ENCODE results near the gene TPGS2.

TPGS2 gene

DNA sequence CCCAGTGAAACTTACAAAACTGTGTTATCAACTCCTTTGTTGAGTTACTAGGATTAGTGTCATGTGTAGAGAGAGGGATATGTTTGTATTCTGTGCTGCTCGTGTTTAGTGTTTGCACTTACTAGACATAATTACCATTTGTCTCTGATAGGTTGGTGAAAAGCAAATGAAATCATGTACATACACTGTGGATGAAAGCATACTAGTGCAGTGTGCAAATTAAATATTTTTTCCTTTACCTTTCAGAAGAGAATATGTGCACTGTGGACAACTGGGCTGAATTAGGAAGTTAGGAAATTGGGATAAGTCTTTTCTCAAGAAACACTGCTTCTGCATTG is 1.3 kb upstream of the TPGS2 start:
- DNase-seq (ENCODE audit: extremely low read depth, insufficient read length) = no peak
- H3K36me3 ChIP-seq (ENCODE audit: control insufficient read depth, insufficient read depth, low read length) = no peaks in the 10 kb centered on the region
- H3K4me3 ChIP-seq (replicated peaks; ENCODE audit: low read depth, low read length) = no peak overlapping the region

DNA sequence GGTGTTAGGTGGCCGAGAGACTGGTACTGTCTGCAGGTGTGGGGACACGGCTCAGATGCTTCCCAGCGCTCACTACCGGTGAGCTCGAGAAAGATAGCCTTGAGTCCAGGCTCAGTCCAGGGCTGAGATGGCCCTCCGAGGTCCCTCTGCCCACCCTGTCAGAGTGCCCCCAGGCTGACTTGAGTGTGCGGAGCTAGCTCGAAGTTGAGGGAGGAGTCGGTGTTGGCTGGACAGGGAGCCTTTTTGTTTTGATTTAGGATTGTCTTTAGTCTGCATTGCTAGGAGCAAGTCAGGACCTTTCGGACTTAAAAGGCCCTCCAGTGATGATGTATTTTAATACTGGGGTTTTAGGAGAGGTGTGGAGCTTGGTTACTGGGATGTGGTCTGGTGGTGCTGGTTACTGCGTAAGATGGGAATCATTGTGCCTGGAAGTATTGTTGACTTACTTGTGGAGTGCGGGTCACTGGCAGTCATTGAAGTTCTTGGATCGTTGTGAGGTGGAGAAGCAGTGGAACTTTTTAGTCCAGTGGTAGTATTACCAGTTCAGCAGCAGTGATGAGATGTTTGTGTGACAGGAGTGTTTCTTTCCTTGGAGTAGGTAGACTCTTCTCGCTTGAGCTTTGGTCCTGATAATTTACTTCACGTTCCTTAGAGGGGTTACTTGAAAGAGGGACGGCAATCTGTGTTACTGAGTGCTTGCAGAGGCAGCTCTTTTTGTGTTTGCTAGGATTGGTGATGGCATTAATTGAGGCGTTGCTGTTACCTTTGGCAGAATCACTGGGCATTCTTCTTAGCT is 758 bp upstream of the TPGS2 start:
- H3K27me3 ChIP-seq (replicated peaks; ENCODE audit: control insufficient read depth, insufficient read depth, low read length) = no peaks in the 10 kb centered on the region
- TF ChIP-seq, protein P1, sequence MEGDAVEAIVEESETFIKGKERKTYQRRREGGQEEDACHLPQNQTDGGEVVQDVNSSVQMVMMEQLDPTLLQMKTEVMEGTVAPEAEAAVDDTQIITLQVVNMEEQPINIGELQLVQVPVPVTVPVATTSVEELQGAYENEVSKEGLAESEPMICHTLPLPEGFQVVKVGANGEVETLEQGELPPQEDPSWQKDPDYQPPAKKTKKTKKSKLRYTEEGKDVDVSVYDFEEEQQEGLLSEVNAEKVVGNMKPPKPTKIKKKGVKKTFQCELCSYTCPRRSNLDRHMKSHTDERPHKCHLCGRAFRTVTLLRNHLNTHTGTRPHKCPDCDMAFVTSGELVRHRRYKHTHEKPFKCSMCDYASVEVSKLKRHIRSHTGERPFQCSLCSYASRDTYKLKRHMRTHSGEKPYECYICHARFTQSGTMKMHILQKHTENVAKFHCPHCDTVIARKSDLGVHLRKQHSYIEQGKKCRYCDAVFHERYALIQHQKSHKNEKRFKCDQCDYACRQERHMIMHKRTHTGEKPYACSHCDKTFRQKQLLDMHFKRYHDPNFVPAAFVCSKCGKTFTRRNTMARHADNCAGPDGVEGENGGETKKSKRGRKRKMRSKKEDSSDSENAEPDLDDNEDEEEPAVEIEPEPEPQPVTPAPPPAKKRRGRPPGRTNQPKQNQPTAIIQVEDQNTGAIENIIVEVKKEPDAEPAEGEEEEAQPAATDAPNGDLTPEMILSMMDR (IDR thresholded peaks at IDR 0.05; ENCODE audit: insufficient read depth, low read length, poor library complexity, severe bottlenecking) = no peak
- H3K36me3 ChIP-seq (ENCODE audit: control insufficient read depth, insufficient read depth, low read length) = no peaks in the 10 kb centered on the region
- DNase-seq (ENCODE audit: extremely low read depth, insufficient read length) = no peak
- H3K4me3 ChIP-seq (replicated peaks; ENCODE audit: low read depth, low read length) = peak overlapping the region; percentile 86

More for the DNA sequence above, 1.3 kb upstream of the TPGS2 start:
- TF ChIP-seq, protein P1 (IDR thresholded peaks at IDR 0.05; ENCODE audit: insufficient read depth, low read length, poor library complexity, severe bottlenecking) = no peak
- H3K27me3 ChIP-seq (replicated peaks; ENCODE audit: control insufficient read depth, insufficient read depth, low read length) = no peaks in the 10 kb centered on the region

DNA sequence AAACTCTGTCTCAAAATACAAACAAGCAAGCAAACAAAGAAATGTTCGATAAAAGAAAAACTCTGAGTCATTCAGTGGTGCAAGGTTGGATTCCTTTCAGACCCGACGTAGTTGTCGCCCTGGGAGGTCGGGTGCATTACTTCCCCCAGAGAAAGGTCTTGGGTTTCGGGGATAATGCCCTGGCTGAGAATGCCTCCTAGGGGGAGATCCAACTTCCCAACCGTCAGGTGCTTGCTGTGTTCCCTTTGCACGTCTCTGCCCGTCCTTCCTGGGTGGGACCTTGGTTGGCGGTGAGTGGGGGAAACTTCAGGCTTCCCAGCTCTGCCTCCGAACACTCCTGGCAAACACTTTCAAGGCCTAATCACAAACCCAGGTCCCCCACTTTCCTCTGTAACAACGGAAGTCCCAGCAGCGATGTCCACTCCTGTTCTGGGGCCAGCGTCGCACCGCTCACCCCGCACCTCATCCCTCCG is 609 bp downstream of the TPGS2 start:
- Histone ChIP-seq H3K27me3 (replicated peaks; ENCODE audit: control insufficient read depth, insufficient read depth, low read length) (no peaks in the 10 kb centered on the region), H3K36me3 (ENCODE audit: control insufficient read depth, insufficient read depth, low read length) (no peaks in the 10 kb centered on the region), H3K4me3 (replicated peaks; ENCODE audit: low read depth, low read length) (peak overlapping the region; percentile 86)
- TF ChIP-seq, protein P1 (IDR thresholded peaks at IDR 0.05; ENCODE audit: insufficient read depth, low read length, poor library complexity, severe bottlenecking) = no peak
- no peak for DNase-seq (ENCODE audit: extremely low read depth, insufficient read length)

DNA sequence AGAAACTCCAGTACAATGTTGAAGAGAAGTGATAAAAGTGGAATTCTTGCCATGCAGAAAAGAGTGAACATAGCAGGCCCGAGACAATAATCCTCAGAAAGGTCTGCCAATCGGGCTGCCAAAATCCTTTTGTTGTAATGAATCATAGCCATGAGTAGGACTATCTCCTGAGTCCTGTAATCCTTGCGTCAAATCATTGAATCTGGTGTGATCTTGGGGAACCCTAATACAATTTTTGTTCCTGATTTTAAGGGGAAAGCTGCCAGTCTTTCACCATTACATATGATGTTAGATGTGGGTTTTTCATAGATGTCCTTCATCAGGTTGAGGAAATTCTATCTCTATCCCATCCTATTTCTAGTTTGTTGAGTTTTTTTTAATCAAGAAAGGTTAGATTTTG is 2.2 kb downstream of the TPGS2 start:
- TF ChIP-seq, protein P1 (IDR thresholded peaks at IDR 0.05; ENCODE audit: insufficient read depth, low read length, poor library complexity, severe bottlenecking) = no peak
- Histone ChIP-seq H3K4me3 (replicated peaks; ENCODE audit: low read depth, low read length) (no peak overlapping the region), H3K36me3 (ENCODE audit: control insufficient read depth, insufficient read depth, low read length) (no peaks in the 10 kb centered on the region), H3K27me3 (replicated peaks; ENCODE audit: control insufficient read depth, insufficient read depth, low read length) (no peaks in the 10 kb centered on the region)
- no peak for DNase-seq (ENCODE audit: extremely low read depth, insufficient read length)

DNA sequence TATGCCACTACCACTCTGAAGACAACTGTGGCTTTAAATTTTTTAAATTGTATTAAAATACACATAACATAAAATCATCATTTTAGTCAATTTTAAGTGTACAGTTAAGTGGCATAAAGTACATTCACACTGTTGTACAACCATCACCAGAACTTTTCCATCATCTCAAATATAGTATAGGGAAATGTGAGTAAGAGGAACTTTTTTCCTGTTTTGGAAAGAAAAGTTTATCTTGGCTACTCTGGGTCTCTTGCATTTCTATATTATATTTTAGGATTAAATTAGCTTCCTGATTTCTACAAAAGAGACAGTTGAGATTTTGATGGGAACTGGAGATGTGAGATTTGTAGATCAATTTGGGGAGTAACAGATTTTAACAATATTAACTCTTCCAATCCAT is 3.3 kb downstream of the TPGS2 start:
- no peak for DNase-seq (ENCODE audit: extremely low read depth, insufficient read length)
- Histone ChIP-seq H3K4me3 (replicated peaks; ENCODE audit: low read depth, low read length) (no peak overlapping the region), H3K36me3 (ENCODE audit: control insufficient read depth, insufficient read depth, low read length) (no peaks in the 10 kb centered on the region; the same call in 1 of the 2 replicates), H3K27me3 (replicated peaks; ENCODE audit: control insufficient read depth, insufficient read depth, low read length) (no peaks in the 10 kb centered on the region)
- TF ChIP-seq, protein P1 (IDR thresholded peaks at IDR 0.05; ENCODE audit: insufficient read depth, low read length, poor library complexity, severe bottlenecking) = no peak
